Coronary artery (tissue), 2 donors: ENCODE measurements around the gene CASP2.

Experiments used
- DNase-seq: peaks from one replicate; pipeline ENCODE4 v3.0.0-alpha.2; 2017; ENCODE audit warnings: low spot score
- H3K27ac ChIP-seq, 2 donors: fragments of 200-600 bp; sonication (generic); one replicate each; pipeline ENCODE4 v1.5.1; 2016 to 2019
- H3K4me3 ChIP-seq: fragments of 200-600 bp; sonication (generic); 2 replicates; pipeline ENCODE4 v1.5.1; 2016; ENCODE audit warnings: mild to moderate bottlenecking, moderate library complexity
- TF ChIP-seq, protein P1 (sequence below): fragments of 200-600 bp; sonication (generic); IDR thresholded peaks from one replicate; pipeline ENCODE4 v1.5.1; 2019; ENCODE audit warnings: antibody characterized with exemption

The CASP2 gene

GRCh38 chr7:143355450-143356385, 67.6 kb downstream of the CASP2 start:
- H3K27ac ChIP-seq = no peak overlapping the region
- no peak overlapping the region for H3K4me3 ChIP-seq
- TF ChIP-seq, protein P1, sequence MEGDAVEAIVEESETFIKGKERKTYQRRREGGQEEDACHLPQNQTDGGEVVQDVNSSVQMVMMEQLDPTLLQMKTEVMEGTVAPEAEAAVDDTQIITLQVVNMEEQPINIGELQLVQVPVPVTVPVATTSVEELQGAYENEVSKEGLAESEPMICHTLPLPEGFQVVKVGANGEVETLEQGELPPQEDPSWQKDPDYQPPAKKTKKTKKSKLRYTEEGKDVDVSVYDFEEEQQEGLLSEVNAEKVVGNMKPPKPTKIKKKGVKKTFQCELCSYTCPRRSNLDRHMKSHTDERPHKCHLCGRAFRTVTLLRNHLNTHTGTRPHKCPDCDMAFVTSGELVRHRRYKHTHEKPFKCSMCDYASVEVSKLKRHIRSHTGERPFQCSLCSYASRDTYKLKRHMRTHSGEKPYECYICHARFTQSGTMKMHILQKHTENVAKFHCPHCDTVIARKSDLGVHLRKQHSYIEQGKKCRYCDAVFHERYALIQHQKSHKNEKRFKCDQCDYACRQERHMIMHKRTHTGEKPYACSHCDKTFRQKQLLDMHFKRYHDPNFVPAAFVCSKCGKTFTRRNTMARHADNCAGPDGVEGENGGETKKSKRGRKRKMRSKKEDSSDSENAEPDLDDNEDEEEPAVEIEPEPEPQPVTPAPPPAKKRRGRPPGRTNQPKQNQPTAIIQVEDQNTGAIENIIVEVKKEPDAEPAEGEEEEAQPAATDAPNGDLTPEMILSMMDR = no peak
- no peak for DNase-seq

DNA sequence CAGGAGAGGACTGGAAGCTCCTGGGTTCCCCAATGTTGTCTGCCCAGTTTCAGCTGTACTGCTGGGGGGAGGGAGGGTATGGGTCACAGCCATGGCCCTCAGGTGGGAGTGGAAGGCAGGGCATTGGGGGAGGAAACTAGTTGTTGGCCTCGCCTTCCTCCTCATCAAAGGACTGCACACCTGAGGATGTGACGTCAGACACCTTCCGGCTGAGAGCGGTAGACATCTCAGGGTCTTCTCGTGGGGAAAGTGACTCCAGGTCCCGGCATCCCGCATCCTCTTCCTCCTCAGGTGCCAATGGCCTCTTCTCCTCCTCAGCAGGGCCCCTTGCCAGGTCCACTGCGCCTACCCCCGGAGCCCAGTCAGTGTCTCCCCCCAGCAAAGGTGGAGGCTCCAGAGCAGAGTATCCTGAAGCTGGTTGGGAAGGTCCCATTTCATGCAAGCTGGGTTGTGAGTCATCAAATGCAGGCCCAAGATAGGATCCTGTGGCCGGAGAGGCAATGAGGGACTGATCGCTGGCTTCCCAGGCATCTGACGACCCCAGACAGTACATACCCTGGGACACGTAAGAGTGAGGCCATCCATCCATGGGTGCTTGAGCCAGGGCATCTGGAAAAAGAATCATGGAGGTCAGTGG, 68.4 kb downstream of the CASP2 start:
- Histone ChIP-seq H3K27ac (no peak overlapping the region), H3K4me3 (no peak overlapping the region)
- DNase-seq = no peak
- TF ChIP-seq, protein P1 = no peak
